ENCODE measurements around the gene XKR8.
"Not testable (repeated sequence)": the region's sequence is repeated elsewhere in the genome, so short reads cannot be mapped to it uniquely, and the experiment has no call there.

Gene XKR8

DNA sequence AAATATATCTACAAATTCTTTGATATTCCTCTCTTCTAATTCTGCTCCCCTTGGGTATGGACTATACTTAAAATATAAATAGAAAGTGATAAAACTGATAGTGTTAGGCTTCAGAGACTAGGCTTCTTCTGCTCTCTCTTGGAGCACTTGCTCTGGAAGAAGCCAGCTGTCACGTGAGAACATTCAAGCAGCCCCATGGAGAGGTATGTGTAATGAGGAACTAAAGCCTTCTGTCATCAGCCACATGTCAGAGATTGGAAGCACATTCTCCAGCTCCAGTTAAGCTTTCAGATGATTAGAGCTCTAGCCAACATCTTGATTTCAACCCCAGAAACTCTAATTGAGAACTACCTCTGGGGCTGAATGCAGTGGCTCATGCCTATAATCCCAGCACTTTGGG is 34.3 kb downstream of the XKR8 start:
- DNase-seq, result no peak

DNA sequence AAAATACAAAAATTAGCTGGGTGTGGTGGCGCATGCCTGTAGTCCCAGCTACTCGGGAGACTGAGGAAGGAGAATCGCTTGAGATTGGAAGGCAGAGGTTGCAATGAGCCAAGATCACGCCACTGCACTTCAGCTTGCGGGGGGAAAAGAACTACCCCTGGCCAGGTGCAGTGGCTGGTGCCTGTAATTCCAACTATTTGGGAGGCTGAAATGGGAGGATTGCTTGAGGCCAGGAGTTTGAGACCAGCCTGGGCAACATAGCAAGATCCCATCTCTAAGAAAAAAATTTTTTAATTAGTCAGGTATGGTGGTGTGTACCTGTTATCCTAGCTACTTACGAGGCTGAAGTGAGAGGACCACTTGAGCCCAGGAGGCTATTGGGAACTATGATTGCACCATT is 34.8 kb downstream of the XKR8 start:
- DNase-seq, result not testable (repeated sequence)

DNA sequence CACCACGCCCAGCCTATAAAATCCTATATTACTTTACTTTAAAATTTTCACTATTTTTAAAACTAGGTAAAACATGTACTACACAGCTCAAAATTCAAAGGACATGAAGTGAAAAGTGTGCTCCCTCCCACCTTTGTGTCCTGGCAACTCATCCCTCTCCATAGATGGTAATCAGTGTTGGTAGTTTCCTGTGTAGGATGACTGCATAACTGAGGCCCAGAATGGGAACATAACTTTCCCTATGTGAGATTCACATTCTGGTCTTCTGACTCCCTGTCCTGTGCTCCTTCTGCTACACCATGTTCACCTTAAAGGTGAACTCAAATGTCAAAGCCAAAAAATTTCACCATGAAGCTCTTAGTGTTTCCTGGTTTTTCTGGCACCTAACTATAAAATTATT is 39.3 kb downstream of the XKR8 start:
- no peak for DNase-seq

- no peak for DNase-seq
Measured at GRCh38 chr1:28002600-28002999, 42.8 kb downstream of the XKR8 start.

DNA sequence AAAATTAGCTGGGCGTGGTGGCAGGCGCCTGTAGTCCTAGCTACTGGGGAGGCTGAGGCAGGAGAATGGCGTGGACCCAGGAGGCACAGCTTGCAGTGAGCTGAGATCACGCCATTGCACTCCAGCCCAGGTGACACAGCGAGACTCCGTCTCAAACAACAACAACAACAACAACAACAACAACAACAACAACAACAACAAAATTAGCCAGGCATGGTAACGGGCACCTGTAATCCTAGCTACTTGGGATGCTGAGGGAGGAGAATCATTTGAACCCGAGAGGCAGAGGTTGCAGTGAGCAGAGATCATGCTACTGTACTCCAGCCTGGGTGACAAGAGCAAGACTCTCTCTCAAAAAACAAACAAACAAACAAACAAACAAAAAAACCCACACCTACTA is 43.3 kb downstream of the XKR8 start:
- not testable (repeated sequence) for DNase-seq

DNA sequence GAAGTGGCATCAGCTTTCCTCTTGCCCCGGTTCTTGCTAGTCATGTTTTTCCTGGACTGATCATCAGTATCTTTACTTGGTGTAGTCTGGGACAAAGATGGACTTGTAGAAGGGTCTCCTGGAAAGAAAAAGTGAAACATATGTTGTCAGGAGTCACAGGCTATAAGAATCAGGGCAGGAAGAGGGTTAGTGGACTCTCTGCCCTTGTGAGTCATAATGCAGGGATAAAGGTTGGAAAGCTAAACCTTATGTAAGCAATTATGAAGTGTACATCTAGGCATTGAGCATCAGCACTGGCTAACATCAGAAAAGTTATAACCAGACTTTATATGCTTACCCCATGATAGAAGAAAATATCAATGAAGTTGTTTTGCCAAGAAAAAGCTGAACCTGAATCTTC is 51.2 kb downstream of the XKR8 start:
- no peak for DNase-seq
